ENCODE measurements around the gene EML3. TPM values are rescaled to one million over a fixed set of nuclear protein-coding genes. Genes with fewer than 3 reads are reported as not detected.

Gene EML3
- total and polyA plus RNA-seq, 2 of the 13 experiments (the other 11 are each of a cell fraction or from before 2014, with no cell fraction given): 10.6 to 12.3 TPM

GRCh38 chr11:62610814-62611704 is 1.5 kb downstream of the EML3 start (continued):
- TF ChIP-seq AFF4 (CRISPR knock-in tag; IDR thresholded peaks at IDR 0.05): no peak
- 0 out of 2 replicates have a peak, but pooled peaks have one; percentile 22 for TF ChIP-seq DZIP1 (CRISPR knock-in tag; IDR thresholded peaks at IDR 0.05)
- 0 out of 2 replicates have a peak, but pooled peaks have one; percentile 3 for TF ChIP-seq ZBTB4 (CRISPR knock-in tag; IDR thresholded peaks at IDR 0.05; ENCODE audit: borderline replicate concordance)
- no peak for TF ChIP-seq U2AF1 (optimal IDR thresholded peaks at IDR 0.05; ENCODE audit: low read depth, low read length)
- peak; percentile 38; the same call in 1 of the 2 replicates for TF ChIP-seq ZNF768 (CRISPR knock-in tag; IDR thresholded peaks at IDR 0.05)
- no peak for TF ChIP-seq ZNF597 (CRISPR knock-in tag; IDR thresholded peaks at IDR 0.05)
- TF ChIP-seq HNF1B (CRISPR knock-in tag; IDR thresholded peaks at IDR 0.05): peak; percentile 13; the same call in 1 of the 2 replicates
- no peak for TF ChIP-seq ATF5 (CRISPR knock-in tag; IDR thresholded peaks at IDR 0.05; ENCODE audit: low read depth)
- TF ChIP-seq MATR3 (CRISPR knock-in tag; IDR thresholded peaks at IDR 0.05): no peak
- 0 out of 2 replicates have a peak, but pooled peaks have one; percentile 13 for TF ChIP-seq ZFP91 (CRISPR knock-in tag; IDR thresholded peaks at IDR 0.05; ENCODE audit: borderline replicate concordance)

Measured in HepG2 (cell line).